ENCODE data around the gene DAPK1.

DNA sequence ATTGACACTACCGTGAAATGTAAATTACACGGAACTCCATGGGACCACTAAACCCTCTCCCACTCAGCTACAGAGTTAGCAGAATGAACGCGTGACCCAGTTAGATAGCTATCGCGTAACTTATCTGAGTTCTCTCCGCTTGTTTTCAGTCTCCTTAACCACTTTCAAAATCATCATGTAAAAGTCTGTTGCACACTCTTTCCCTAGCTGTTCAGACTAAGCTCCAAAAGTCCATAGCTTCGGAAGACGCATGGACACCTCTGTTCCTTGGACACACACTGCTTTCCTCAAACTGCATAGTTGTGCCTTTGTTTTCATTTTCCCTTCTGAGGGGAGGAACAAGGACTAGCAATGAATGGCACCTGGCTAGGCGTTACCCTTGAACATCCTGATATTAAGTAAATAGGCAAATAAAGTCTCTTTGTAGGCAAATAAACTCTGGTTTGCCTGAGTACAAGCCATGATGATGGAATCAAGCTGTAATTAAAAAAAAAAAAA lies 83.3 kb downstream of the DAPK1 start:
- TF ChIP-seq EZH2 (IDR thresholded peaks at IDR 0.05; ENCODE audit: borderline replicate concordance) (no peak), CTCF (IDR thresholded peaks at IDR 0.05; ENCODE audit: poor library complexity) (no peak)
